ENCODE measurements around the gene TP53TG5. TPM values are rescaled to one million over a fixed set of nuclear protein-coding genes. Genes with fewer than 3 reads are reported as not detected.

Gene TP53TG5
- total RNA-seq, 4 donors from 2014 or later, result 0.17 to 2.1 (median 1.1) TPM; not detected in 1

DNA sequence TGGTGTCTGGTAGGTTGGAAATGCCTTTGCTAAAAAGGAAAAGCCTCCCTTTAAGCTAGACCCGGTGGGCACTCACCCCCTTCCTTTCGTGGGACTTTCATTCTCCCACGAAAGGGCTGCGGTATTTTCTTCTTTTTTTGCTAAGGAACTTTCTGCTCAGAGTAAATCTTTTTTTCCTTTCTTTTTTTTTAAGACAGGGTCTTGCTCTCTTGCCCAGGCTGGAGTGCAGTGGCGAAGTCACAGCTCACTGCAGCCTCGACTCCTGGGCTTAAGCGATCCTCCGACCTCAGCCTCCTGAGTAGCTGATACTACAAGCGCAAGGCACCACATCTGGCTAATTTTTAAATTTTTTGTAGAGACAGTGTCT is 4.0 kb downstream of the TP53TG5 start:
- DNase-seq (ENCODE audit: extremely low spot score), result peak; percentile 37
- intact Hi-C loops (cut with DNase I), result loop anchor here (1.0 to 5.0 kb wide), 4 partner anchors 33 to 398 kb away; partner anchors contain the start of gene DBNDD2
- Histone ChIP-seq H3K9me3 (no peaks in the 10 kb centered on the region), H3K4me3 (peak overlapping the region; percentile 52 to 65 (median 62)), H3K27ac (replicated peaks in 1 of 4) (peak overlapping the region; percentile 80 to 87 (median 82)), H3K36me3 (peaks cover 0 to 12% (median 7%) of the 10 kb centered on the region in 4 donors), H3K27me3 (no peaks in the 10 kb centered on the region), H3K4me1 (peaks cover 17 to 24% (median 22%) of the 10 kb centered on the region in 4 donors)
- TF ChIP-seq, protein P1, sequence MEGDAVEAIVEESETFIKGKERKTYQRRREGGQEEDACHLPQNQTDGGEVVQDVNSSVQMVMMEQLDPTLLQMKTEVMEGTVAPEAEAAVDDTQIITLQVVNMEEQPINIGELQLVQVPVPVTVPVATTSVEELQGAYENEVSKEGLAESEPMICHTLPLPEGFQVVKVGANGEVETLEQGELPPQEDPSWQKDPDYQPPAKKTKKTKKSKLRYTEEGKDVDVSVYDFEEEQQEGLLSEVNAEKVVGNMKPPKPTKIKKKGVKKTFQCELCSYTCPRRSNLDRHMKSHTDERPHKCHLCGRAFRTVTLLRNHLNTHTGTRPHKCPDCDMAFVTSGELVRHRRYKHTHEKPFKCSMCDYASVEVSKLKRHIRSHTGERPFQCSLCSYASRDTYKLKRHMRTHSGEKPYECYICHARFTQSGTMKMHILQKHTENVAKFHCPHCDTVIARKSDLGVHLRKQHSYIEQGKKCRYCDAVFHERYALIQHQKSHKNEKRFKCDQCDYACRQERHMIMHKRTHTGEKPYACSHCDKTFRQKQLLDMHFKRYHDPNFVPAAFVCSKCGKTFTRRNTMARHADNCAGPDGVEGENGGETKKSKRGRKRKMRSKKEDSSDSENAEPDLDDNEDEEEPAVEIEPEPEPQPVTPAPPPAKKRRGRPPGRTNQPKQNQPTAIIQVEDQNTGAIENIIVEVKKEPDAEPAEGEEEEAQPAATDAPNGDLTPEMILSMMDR (IDR thresholded peaks at IDR 0.05), result no peak
- TF ChIP-seq EP300 (IDR thresholded peaks at IDR 0.05) (no peak), POLR2AphosphoS5 (IDR thresholded peaks at IDR 0.05) (no peak), POLR2A (IDR thresholded peaks at IDR 0.05; ENCODE audit: low read depth) (no peak)
- 52% methylated on average over 9 of the region's 9 CpGs for WGBS

DNA sequence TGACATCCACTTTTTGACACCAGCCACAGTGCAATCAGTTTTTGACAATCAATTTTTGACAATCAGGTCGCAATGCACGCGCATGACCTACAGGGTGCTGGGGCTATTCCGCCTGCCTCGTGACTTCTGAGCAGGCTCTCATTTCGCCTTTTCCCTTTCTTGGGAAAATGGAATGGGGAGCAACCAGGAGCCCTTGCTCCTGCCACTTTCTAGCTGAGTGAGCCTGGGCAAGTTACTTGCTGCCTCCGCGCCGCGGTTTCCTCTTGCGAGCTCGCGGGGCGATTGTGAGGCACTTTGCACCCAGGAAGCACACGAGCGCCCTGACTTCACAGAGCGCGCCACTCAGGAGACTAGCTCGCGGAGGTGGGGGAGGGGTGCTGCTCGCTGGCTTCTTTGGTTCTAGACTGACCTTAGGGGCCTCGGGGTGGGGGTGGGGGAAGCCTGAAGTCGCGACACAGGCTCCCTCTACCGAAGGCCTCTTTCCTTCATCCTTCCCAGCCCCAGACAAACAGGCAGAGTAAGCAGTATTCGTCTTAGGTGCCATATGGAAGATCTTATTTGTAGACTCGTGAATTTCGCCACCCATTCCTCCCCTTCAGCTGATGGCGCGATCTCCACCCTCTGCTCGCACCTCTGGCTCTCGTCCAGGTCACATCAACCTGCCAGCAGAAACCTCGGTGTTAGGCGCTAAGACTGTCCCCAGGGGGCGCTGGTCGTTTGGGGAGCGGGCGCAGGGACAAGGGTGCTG is 4.6 kb downstream of the TP53TG5 start:
- Histone ChIP-seq H3K27ac (replicated peaks in 1 of 4) (peak overlapping the region; percentile 80 to 87 (median 82)), H3K4me3 (peak overlapping the region; percentile 52 to 65 (median 62)), H3K36me3 (peaks cover 0 to 15% (median 9%) of the 10 kb centered on the region in 4 donors), H3K9me3 (no peaks in the 10 kb centered on the region), H3K4me1 (peaks cover 17 to 25% (median 23%) of the 10 kb centered on the region in 4 donors), H3K27me3 (no peaks in the 10 kb centered on the region)
- intact Hi-C loops (cut with DNase I), result loop anchor here (1.0 to 5.0 kb wide), 4 partner anchors 34 to 399 kb away; partner anchors contain the start of gene DBNDD2
- DNase-seq (ENCODE audit: extremely low spot score), result peak; percentile 97
- 10% methylated on average over 26 of the region's 38 CpGs for WGBS
- TF ChIP-seq, protein P1 (IDR thresholded peaks at IDR 0.05), result peak; percentile 91 to 94 (median 91)
- peak; percentile 66 to 72 for TF ChIP-seq POLR2AphosphoS5 (IDR thresholded peaks at IDR 0.05)
- no peak for TF ChIP-seq EP300 (IDR thresholded peaks at IDR 0.05)
- no peak for TF ChIP-seq POLR2A (IDR thresholded peaks at IDR 0.05; ENCODE audit: low read depth)

DNA sequence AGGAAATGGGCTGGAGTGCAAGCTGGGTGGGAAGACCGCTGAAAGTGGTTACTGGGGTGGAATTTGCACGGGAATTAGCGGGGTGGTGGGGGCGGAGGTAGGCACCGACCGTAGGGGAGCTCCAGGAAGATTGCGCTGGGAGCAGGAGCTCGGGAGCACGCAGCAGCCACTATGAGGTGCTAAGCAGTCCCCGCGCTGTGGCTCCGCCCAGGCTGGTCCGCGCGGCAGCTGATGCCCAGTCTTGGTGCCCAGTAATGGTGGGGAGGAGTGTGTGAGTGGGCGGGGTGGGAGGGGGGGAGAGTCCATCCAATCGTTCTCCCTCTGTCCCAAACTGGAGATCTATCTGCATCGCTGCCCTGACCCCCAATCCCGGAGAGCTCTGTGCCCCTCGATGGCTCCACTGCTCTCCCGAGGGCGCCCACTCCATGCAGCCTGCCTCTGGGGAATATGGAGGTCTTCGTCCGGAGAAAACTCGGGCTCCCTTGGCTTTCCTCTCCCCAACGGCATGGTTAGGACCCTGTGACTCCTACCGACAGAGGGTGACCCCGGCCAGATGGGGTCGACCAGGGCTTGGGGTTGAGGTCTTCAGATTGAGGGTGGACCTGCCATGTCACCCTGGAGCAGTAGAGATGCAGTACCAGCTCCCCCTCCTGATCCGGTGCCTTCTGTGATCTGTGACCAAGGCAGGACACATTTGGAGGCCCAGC is 5.3 kb downstream of the TP53TG5 start:
- Histone ChIP-seq H3K4me1 (peaks cover 17 to 27% (median 23%) of the 10 kb centered on the region in 4 donors), H3K27ac (replicated peaks in 1 of 4) (peak overlapping the region; percentile 80 to 87 (median 82)), H3K27me3 (no peaks in the 10 kb centered on the region), H3K4me3 (peak overlapping the region; percentile 52 to 65 (median 62)), H3K36me3 (peaks cover 3 to 23% (median 16%) of the 10 kb centered on the region in 4 donors), H3K9me3 (no peaks in the 10 kb centered on the region)
- TF ChIP-seq, protein P1 (IDR thresholded peaks at IDR 0.05), result peak in 1 of 3 experiments; percentile 4
- TF ChIP-seq POLR2AphosphoS5 (IDR thresholded peaks at IDR 0.05) (no peak), POLR2A (IDR thresholded peaks at IDR 0.05; ENCODE audit: low read depth) (no peak), EP300 (IDR thresholded peaks at IDR 0.05) (no peak)
- intact Hi-C loops (cut with DNase I), result loop anchor here (5.0 kb wide), 2 partner anchors 35 to 400 kb away; partner anchors contain the start of gene DBNDD2
- peak; percentile 89 for DNase-seq (ENCODE audit: extremely low spot score)
- WGBS, result 37% methylated on average over 20 of the region's 30 CpGs

DNA sequence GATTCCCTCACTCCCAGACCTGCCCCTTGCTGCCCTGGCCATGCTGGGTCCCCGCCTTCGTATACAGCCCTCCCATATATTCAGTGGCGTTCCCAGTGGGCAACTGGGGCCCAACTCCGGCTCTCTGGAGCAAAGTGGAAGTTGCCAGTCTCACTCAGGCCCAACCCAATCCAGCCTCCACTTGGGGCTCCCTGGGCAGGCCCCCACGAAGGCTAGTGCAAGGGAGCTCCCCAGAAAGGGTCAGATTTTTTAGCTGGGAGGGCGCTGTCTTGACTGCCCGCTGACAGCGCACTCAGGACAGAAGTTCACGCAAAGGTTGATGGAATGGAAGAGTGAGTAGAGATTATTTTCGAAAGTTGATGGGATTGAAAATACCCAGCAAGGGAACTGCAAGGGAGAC is 5.9 kb downstream of the TP53TG5 start:
- DNase-seq (ENCODE audit: extremely low spot score), result peak; percentile 78
- TF ChIP-seq EP300 (IDR thresholded peaks at IDR 0.05), result no peak
- no peak for TF ChIP-seq POLR2AphosphoS5 (IDR thresholded peaks at IDR 0.05)
- TF ChIP-seq POLR2A (IDR thresholded peaks at IDR 0.05; ENCODE audit: low read depth), result no peak
- TF ChIP-seq, protein P1 (IDR thresholded peaks at IDR 0.05), result no peak
- Histone ChIP-seq H3K27ac (replicated peaks in 1 of 4) (peak overlapping the region; percentile 80 to 87 (median 82)), H3K9me3 (no peaks in the 10 kb centered on the region), H3K36me3 (peaks cover 9 to 27% (median 21%) of the 10 kb centered on the region in 4 donors), H3K4me1 (peaks cover 17 to 27% (median 23%) of the 10 kb centered on the region in 4 donors), H3K4me3 (peak overlapping the region in 3 of 4 donors; percentile 52 to 65 (median 64)), H3K27me3 (no peaks in the 10 kb centered on the region)
- WGBS, result 92% methylated on average over 9 of the region's 10 CpGs
- intact Hi-C loops (cut with DNase I), result loop anchor here (5.0 kb wide), 2 partner anchors 35 to 400 kb away; partner anchors contain the start of gene DBNDD2
